ENCODE measurements around the gene TNFSF4. TPM values are rescaled to one million over a fixed set of nuclear protein-coding genes. Genes with fewer than 3 reads are reported as not detected.
"Not testable (repeated sequence)": the region's sequence is repeated elsewhere in the genome, so short reads cannot be mapped to it uniquely, and the experiment has no call there.

The TNFSF4 gene
- polyA plus RNA-seq, 6 donors from 2014 or later = 1.2 to 4.8 (median 3.6) TPM; not detected in 1

DNA sequence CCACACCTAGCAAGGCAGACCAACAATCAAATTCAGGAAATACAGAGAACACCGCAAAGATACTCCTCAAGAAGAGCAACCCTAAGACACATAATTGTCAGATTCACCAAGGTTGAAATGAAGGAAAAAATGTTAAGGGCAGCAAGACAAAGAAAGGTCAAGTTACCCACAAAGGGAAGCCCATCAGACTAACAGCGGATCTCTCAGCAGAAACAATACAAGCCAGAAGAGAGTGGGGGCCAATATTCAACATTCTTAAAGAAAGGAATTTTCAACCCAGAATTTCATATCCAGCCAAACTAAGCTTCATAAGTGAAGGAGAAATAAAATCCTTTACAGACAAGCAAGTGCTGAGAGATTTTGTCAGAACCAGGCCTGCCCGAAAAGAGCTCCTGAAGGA, 21.9 kb upstream of the TNFSF4 start:
- Mint-ChIP-seq H3K9me3 (peaks cover 3 to 13% (median 11%) of the 10 kb centered on the region in 7 donors), H3K4me1 (peaks cover 8 to 19% (median 12%) of the 10 kb centered on the region in 3 donors), H3K36me3 (peaks cover 6 to 19% of the 10 kb centered on the region in 2 donors)
- H3K27me3 Mint-ChIP-seq; DNase-seq; H3K4me3 Mint-ChIP-seq; H3K27ac Mint-ChIP-seq; ATAC-seq (ENCODE audit: low read depth in 2 of 2): not testable (repeated sequence)

DNA sequence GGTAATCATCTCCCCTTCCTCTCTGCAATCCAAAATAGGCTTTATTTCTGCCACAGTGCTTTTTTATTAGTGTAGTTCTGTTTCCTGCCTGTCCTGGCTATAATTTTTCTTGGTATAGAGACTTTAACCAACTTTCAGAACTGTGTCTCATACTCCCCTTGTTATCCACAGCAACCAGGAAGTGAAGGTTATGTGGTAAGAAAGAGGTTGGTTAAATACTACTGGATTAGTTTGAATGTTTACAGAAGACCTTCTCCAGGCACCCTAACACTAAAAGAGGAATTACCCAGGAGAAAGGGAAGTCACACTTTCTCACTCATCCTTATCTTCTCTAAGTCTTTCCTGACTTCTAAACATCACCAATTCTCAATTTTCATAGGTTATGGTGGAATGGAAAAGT, 17.8 kb upstream of the TNFSF4 start:
- Mint-ChIP-seq H3K36me3 (peaks cover 6 to 13% of the 10 kb centered on the region in 2 donors), H3K4me3 (no peak overlapping the region), H3K27me3 (no peaks in the 10 kb centered on the region), H3K4me1 (peaks cover 8 to 19% (median 12%) of the 10 kb centered on the region in 3 donors), H3K27ac (peak overlapping the region in 1 of 6 donors; percentile 8), H3K9me3 (peaks cover 0 to 11% (median 7%) of the 10 kb centered on the region in 7 donors)
- no peak for ATAC-seq (ENCODE audit: low read depth in 2 of 2)
- DNase-seq = no peak

DNA sequence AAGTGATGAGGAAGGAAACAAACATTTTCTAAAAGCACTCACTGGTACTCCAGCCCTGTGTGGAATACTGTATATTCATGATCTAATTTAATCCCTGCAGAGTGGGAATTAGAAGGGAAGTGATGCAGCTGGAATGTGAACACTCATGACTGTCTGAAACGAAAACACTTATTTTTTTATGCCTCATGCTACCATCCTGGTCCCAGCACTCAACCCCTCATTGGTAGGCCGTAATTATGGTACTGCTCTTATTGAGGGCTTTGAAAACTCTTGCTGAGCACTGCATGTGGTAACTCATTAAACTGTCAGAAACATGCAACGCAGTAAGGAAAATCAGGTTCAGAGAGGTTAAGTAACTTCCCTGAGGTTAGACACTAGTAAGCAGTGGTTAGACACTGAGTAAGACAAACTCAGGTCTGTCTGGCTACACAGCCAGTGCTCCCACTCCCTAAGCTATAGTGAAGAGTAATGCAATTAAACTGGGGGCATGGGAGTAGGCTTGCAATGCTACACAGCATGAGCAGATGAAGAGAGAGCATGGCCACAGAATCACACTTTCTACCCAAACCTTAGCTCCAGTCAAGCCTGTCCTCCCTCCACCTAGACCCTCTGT, 17.3 kb upstream of the TNFSF4 start:
- H3K36me3 Mint-ChIP-seq = peaks cover 6 to 10% of the 10 kb centered on the region in 2 donors
- H3K4me3 Mint-ChIP-seq = no peak overlapping the region
- H3K27ac Mint-ChIP-seq = peak overlapping the region in 2 of 6 donors; percentile 8 to 33
- H3K4me1 Mint-ChIP-seq = peaks cover 8 to 19% (median 12%) of the 10 kb centered on the region in 3 donors
- no peaks in the 10 kb centered on the region for H3K27me3 Mint-ChIP-seq
- ATAC-seq (ENCODE audit: low read depth in 2 of 2) (no peak), DNase-seq (no peak)
- H3K9me3 Mint-ChIP-seq = peaks cover 0 to 10% (median 6%) of the 10 kb centered on the region in 7 donors

DNA sequence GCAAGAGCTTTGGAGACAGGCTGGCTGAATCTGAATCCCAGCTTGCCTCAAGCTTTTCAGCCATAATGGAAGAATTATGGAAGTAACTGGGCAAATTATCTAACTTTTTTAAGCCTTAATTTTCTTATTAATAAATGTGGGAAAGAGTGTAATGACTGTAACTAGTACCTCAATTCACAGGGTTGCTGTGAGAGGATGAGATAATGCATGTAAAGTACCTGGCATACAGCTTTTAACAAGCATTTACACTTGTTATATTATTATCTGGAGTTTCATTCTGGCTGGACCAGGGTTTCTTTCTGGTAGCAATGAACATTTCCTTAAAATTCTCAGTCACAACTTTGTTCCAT, 15.9 kb upstream of the TNFSF4 start:
- H3K9me3 Mint-ChIP-seq = no peaks in the 10 kb centered on the region
- peaks cover 11 to 19% (median 12%) of the 10 kb centered on the region in 3 donors for H3K4me1 Mint-ChIP-seq
- ATAC-seq (ENCODE audit: low read depth in 2 of 2) (no peak), DNase-seq (no peak)
- no peak overlapping the region for H3K4me3 Mint-ChIP-seq
- H3K27me3 Mint-ChIP-seq = no peaks in the 10 kb centered on the region
- H3K27ac Mint-ChIP-seq = peak overlapping the region in 1 of 6 donors; percentile 44
- no peaks in the 10 kb centered on the region for H3K36me3 Mint-ChIP-seq

DNA sequence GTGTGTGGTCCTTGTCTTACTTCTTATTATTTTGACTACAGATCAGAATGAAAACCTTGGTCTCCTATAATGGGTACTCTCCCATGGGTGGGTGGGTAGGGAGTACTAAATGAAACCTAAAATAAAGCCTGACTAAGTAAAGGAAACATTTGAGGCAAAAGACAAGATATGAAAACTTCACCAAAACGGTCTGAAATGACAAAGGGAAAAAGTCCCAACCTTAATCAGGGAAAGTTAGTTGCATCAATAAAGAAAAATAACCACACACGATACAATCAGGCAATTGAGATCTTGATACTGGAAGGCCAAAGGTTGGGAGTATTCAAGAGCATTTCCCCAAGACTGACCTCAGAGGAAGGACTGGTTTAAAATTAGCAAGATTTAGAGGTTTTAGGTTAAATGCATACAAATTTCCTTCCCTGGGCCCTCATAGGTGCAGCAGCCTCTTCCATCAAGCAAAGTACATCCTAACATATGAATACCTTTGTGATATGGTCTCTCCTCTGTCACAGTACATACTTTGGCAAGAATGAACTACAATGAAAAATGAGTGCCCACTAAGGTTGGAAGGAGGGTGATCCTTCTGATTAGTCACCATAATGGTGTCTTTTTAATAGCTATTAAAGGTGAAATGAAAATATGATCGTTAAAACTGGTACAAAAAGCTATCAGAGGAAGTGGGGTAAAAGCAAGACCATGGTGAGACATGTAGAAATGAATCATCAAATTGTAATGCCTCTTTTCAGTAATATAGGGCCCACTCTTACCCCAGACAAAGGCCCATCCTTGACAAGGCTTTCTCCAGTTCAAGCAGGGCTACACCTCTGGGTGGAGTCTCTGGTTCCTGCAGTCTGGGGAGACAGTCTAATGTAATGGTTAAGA, 15.3 kb upstream of the TNFSF4 start:
- no peak for ATAC-seq (ENCODE audit: low read depth in 2 of 2)
- DNase-seq = no peak
- Mint-ChIP-seq H3K4me1 (peaks cover 11 to 19% (median 12%) of the 10 kb centered on the region in 3 donors), H3K36me3 (no peaks in the 10 kb centered on the region), H3K4me3 (no peak overlapping the region), H3K27ac (no peak overlapping the region), H3K27me3 (no peaks in the 10 kb centered on the region), H3K9me3 (no peaks in the 10 kb centered on the region)

DNA sequence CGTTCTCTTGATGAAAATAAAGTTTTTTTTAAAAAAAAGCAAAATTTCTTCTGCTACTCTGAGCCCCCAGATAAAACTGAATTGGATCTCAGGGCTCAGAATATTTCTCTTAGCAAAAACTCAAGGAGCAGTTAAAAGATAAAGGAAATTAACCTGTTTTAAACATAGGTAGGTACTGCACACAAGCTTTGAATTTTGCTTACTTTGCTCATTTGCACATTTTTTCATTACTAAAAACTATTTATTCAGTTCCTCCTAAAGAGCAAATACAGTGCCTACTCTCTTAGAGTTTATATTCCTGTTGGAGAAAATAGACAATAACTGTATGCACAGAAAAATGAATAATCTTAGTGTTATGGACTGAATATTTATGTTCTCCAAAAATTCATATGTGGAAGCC, 13.0 kb upstream of the TNFSF4 start:
- Mint-ChIP-seq H3K27me3 (no peaks in the 10 kb centered on the region), H3K4me3 (no peak overlapping the region), H3K27ac (no peak overlapping the region)

DNA sequence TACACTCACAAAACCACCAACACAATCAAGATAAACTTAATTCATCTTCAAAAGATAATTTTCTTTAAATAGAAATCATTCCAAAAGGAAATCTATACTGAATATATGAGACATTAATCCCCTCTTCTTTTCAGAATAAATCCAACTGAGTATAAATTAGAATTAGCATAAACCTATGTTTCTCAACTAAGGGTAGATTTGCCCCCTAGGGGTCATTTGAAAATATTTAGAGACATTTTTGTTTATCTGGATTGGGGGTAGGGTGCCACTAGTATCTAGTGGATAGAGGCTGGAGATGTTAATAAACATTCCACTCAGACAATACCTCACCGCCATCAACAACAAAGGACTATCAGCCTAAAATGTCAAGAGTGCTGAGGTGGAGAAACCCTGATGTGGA, 6.5 kb upstream of the TNFSF4 start:
- DNase-seq = no peak
- Mint-ChIP-seq H3K27me3 (no peaks in the 10 kb centered on the region), H3K27ac (peak overlapping the region in 1 of 6 donors; percentile 11), H3K9me3 (no peaks in the 10 kb centered on the region), H3K4me3 (no peak overlapping the region), H3K4me1 (peaks cover 0 to 9% (median 3%) of the 10 kb centered on the region in 3 donors), H3K36me3 (no peaks in the 10 kb centered on the region)
- ATAC-seq (ENCODE audit: low read depth in 2 of 2) = no peak

More for the DNA sequence above, 13.0 kb upstream of the TNFSF4 start:
- H3K36me3 Mint-ChIP-seq = no peaks in the 10 kb centered on the region
- peaks cover 4 to 7% (median 6%) of the 10 kb centered on the region in 3 donors for H3K4me1 Mint-ChIP-seq
- ATAC-seq (ENCODE audit: low read depth in 2 of 2) (no peak), DNase-seq (no peak)
- no peaks in the 10 kb centered on the region for H3K9me3 Mint-ChIP-seq

DNA sequence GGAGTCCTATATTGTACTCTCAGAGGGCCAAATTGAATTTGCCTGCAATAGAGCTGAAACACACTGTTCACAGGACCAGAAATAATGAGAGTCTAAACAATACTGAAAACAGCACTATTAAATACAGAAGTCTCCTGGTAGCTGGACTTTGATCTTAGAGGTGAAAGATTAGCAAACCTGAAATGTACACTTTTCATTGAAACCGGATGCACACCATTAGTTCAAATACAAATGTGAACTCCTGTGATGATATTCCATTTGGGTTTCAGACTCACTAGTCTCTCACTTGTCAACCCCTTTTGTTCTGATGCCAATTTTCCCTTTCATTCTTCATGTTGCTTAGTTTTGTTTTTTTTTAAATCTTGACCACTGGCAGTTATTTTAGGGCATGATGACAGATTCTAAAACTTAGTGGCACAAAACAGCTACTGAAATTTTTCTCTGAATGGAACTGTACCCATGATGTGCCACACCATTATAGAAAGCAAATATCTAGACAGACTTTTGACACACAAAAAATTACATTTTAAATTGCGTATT, 5.9 kb upstream of the TNFSF4 start:
- Mint-ChIP-seq H3K27me3 (no peaks in the 10 kb centered on the region), H3K27ac (no peak overlapping the region), H3K4me3 (no peak overlapping the region), H3K9me3 (no peaks in the 10 kb centered on the region), H3K36me3 (no peaks in the 10 kb centered on the region), H3K4me1 (peaks cover 0 to 6% (median 3%) of the 10 kb centered on the region in 3 donors)
- DNase-seq (no peak), ATAC-seq (ENCODE audit: low read depth in 2 of 2) (no peak)

DNA sequence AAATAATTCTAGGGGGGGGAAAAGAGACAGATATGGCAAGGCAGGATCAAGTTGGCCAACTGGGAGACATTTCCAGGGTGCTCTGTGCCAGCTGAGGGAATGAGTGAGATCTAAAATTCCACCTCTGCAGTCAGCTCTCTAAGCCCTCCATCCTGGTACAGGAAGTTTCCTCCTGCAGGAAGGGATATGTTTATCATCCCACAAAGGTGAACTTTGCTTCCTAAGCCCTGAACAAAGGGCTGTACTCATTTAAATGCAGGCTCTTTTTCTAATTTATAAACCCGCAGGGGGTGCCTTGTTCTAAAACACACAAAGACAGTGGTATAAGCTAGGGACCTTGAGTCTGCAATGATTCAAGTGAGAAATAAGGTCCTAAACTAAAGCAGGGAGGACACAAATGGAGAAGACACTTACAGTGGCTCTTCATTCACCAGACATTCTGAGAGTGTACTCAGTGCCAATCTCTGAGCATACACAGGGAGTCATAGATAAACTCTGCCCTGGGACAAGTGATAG, 3.6 kb upstream of the TNFSF4 start:
- ATAC-seq (ENCODE audit: low read depth in 2 of 2) (no peak), DNase-seq (no peak)
- H3K4me3 Mint-ChIP-seq = no peak overlapping the region
- no peaks in the 10 kb centered on the region for H3K36me3 Mint-ChIP-seq
- H3K27ac Mint-ChIP-seq = no peak overlapping the region
- H3K9me3 Mint-ChIP-seq = no peaks in the 10 kb centered on the region
- no peaks in the 10 kb centered on the region for H3K27me3 Mint-ChIP-seq
- peaks cover 18 to 23% (median 21%) of the 10 kb centered on the region in 3 donors for H3K4me1 Mint-ChIP-seq

DNA sequence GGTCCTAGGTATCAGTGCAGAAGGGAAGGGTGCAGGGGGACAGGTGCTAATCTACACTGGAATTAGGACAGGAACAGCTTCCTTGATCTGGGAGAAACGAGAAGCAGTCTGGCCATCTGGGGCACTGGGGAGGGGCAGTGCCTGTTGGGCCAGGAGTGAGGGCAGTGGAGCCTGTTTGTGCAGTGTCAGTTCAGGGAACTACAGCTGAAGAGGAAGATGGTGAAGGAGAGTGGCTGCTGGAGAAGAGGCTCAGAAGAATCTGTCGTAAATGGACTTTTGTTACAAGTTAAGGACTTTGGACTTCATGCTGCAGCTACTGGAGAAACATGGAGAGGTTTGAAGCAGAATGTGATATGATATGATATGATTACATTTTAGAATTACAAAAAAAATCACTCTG, 3.2 kb upstream of the TNFSF4 start:
- no peak for DNase-seq
- Mint-ChIP-seq H3K27ac (peak overlapping the region in 4 of 6 donors; percentile 21 to 85 (median 81)), H3K27me3 (no peaks in the 10 kb centered on the region), H3K4me3 (no peak overlapping the region), H3K4me1 (peaks cover 23 to 28% (median 26%) of the 10 kb centered on the region in 3 donors), H3K36me3 (no peaks in the 10 kb centered on the region), H3K9me3 (no peaks in the 10 kb centered on the region)
- ATAC-seq (ENCODE audit: low read depth in 2 of 2) = no peak

DNA sequence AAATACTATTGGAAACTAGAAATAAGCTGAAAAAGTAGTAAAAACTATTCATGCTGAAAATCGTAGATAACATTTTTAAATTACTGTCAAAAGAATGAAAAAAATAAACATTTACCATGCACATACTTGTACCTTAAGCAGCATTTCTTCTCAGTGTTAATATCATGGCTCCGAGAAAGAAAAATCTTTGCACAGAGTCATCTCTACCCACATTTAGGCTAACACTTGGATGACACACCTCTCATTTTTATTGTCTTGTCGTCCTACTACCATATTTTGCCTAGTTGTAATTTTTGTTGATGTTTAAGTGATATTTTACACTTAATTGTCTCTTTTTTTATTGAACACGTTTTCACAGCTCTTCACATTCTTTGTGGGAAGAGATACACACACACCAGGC, 1.7 kb upstream of the TNFSF4 start:
- DNase-seq (no peak), ATAC-seq (ENCODE audit: low read depth in 2 of 2) (no peak)
- H3K4me3 Mint-ChIP-seq = peak overlapping the region in 1 of 8 donors; percentile 45
- H3K4me1 Mint-ChIP-seq = peaks cover 32 to 38% (median 38%) of the 10 kb centered on the region in 3 donors
- H3K27me3 Mint-ChIP-seq = no peaks in the 10 kb centered on the region
- H3K36me3 Mint-ChIP-seq = no peaks in the 10 kb centered on the region
- no peaks in the 10 kb centered on the region for H3K9me3 Mint-ChIP-seq
- peak overlapping the region in 1 of 6 donors; percentile 75 for H3K27ac Mint-ChIP-seq

DNA sequence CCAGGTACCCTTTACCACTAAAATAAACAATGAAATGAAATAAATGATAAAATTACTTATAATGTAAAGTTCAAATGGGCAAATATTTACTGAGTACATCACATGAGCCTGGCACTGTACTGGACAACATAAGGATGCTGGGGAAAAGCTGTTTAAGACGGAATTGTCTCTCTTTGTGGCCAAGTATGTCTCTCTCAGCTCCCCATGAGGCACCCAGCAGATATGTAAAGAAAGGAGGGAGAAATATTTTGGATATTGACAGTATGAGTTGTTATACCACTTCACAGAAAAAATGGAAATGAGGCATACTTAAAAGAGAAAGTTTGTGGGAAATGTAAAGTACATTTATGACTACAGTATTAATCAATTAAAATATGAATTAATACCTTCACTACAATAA, 1.0 kb upstream of the TNFSF4 start:
- DNase-seq (no peak), ATAC-seq (ENCODE audit: low read depth in 2 of 2) (no peak)
- H3K4me1 Mint-ChIP-seq = peaks cover 32 to 40% (median 38%) of the 10 kb centered on the region in 3 donors
- H3K36me3 Mint-ChIP-seq = no peaks in the 10 kb centered on the region
- no peaks in the 10 kb centered on the region for H3K27me3 Mint-ChIP-seq
- no peak overlapping the region for H3K4me3 Mint-ChIP-seq
- no peaks in the 10 kb centered on the region for H3K9me3 Mint-ChIP-seq
- H3K27ac Mint-ChIP-seq = no peak overlapping the region

DNA sequence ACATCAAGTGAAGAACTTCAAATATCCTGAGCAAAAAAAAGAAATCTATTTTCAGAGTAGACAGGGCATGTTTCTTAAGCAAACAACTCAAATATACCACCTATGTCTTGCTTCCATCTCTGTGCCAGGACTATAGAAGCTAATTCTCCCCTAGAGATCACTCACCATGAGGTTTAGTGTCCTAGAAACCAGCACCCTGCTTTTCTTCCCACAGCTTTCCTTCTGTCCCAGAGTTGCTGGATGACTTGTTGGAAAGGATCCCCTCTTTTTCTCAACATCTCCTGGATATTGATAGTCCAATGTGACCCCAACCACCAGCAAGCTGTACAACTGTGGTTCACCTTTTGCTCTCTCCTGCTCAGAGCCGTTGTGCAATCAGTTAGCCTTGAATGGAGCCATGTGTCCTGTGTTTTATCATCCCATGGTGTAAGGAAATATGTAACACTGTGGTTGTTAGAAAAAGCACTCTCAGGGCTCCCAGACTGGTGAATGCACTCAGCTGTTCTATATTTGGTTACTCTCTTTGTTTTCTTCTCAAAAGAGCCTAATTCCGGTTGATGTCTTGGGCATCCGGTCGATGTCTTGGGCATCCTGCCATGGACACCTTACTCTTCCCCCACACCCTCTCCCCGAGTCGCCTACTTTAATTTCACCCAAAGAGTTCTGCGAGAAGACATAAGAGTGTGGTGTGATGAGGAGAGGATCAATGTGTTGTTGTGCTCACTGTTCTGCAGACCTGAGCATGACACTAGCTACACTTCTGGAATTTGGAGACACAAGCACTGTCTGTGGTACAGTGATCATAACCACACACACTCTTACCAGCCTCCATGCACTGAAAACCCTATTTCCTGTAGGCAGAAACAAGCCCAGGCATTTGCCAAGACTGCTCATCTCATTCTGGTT, 1.7 kb downstream of the TNFSF4 start:
- Mint-ChIP-seq H3K4me1 (peaks cover 49 to 60% (median 56%) of the 10 kb centered on the region in 3 donors), H3K27me3 (no peaks in the 10 kb centered on the region), H3K27ac (peak overlapping the region; percentile 84 to 94 (median 88)), H3K36me3 (no peaks in the 10 kb centered on the region), H3K9me3 (no peaks in the 10 kb centered on the region), H3K4me3 (peak overlapping the region; percentile 74 to 93 (median 88))
- peak; percentile 59 to 61 for ATAC-seq (ENCODE audit: low read depth in 2 of 2)
- DNase-seq = peak; percentile 12

Measured in naive B cell (primary cell).